Measurements from ENCODE around the gene CLK3.
"Not testable (repeated sequence)": the region's sequence is repeated elsewhere in the genome, so short reads cannot be mapped to it uniquely, and the experiment has no call there.

The CLK3 gene

GRCh38 chr15:74620636-74621545, 5.3 kb downstream of the CLK3 start:
- DNase-seq (ENCODE audit: low read depth in 2 of 2), result peak; percentile 17 to 52

- no peak for DNase-seq (ENCODE audit: low read depth in 2 of 2)
Measured at GRCh38 chr15:74621546-74621920, 5.9 kb downstream of the CLK3 start.

GRCh38 chr15:74621936-74622335, 6.3 kb downstream of the CLK3 start:
- DNase-seq (ENCODE audit: low read depth in 2 of 2), result no peak

GRCh38 chr15:74622758-74623157, 7.1 kb downstream of the CLK3 start:
- no peak for DNase-seq (ENCODE audit: low read depth in 2 of 2)

- no peak for DNase-seq (ENCODE audit: low read depth in 2 of 2)
Measured at GRCh38 chr15:74624020-74624602, 8.5 kb downstream of the CLK3 start.

GRCh38 chr15:74625693-74626092, 10.1 kb downstream of the CLK3 start:
- DNase-seq (ENCODE audit: low read depth in 2 of 2), result no peak

- no peak for DNase-seq (ENCODE audit: low read depth in 2 of 2)
Measured at GRCh38 chr15:74626336-74626735, 10.7 kb downstream of the CLK3 start.

- DNase-seq (ENCODE audit: low read depth in 2 of 2), result no peak
Measured at GRCh38 chr15:74626752-74627692, 11.4 kb downstream of the CLK3 start.

GRCh38 chr15:74627766-74628165, 12.1 kb downstream of the CLK3 start:
- no peak for DNase-seq (ENCODE audit: low read depth in 2 of 2)

GRCh38 chr15:74628199-74628598, 12.6 kb downstream of the CLK3 start:
- no peak for DNase-seq (ENCODE audit: low read depth in 2 of 2)

GRCh38 chr15:74628949-74629348, 13.3 kb downstream of the CLK3 start:
- DNase-seq (ENCODE audit: low read depth in 2 of 2), result no peak

- not testable (repeated sequence) for DNase-seq (ENCODE audit: low read depth in 2 of 2)
Measured at GRCh38 chr15:74629696-74630095, 14.1 kb downstream of the CLK3 start.

- DNase-seq (ENCODE audit: low read depth in 2 of 2), result no peak
Measured at GRCh38 chr15:74630284-74631086, 14.8 kb downstream of the CLK3 start.

- DNase-seq (ENCODE audit: low read depth in 2 of 2), result no peak
Measured at GRCh38 chr15:74631087-74631385, 15.4 kb downstream of the CLK3 start.

GRCh38 chr15:74631408-74631807, 15.8 kb downstream of the CLK3 start:
- no peak for DNase-seq (ENCODE audit: low read depth in 2 of 2)

GRCh38 chr15:74631935-74632560, 16.4 kb downstream of the CLK3 start:
- peak in 1 of 2 donors; percentile 47 for DNase-seq (ENCODE audit: low read depth in 2 of 2)

- DNase-seq (ENCODE audit: low read depth in 2 of 2), result no peak
Measured at GRCh38 chr15:74632601-74633000, 17.0 kb downstream of the CLK3 start.

GRCh38 chr15:74633781-74634180, 18.1 kb downstream of the CLK3 start:
- DNase-seq (ENCODE audit: low read depth in 2 of 2), result no peak

- DNase-seq (ENCODE audit: low read depth in 2 of 2), result peak; percentile 39 to 56
Measured at GRCh38 chr15:74635228-74635627, 19.6 kb downstream of the CLK3 start.

- no peak for DNase-seq (ENCODE audit: low read depth in 2 of 2)
Measured at GRCh38 chr15:74636984-74637383, 21.3 kb downstream of the CLK3 start.

GRCh38 chr15:74641151-74641550, 25.5 kb downstream of the CLK3 start:
- DNase-seq (ENCODE audit: low read depth in 2 of 2), result no peak

All from stimulated activated CD4-positive, alpha-beta T cell treated with anti-CD3 and anti-CD28 coated beads, Interleukin-1b, Interleukin-23, amount 100 ng/mL, for 1 hour (primary cell).